GM21367 (cell line): Measurements from ENCODE around the gene SLC25A43.

ENCODE experiments used
- ATAC-seq: cut with Tn5 transposase; IDR thresholded peaks from one replicate; pipeline ENCODE4 v1.9.1; 2021; ENCODE audit not compliant: unreplicated experiment

The SLC25A43 gene

DNA sequence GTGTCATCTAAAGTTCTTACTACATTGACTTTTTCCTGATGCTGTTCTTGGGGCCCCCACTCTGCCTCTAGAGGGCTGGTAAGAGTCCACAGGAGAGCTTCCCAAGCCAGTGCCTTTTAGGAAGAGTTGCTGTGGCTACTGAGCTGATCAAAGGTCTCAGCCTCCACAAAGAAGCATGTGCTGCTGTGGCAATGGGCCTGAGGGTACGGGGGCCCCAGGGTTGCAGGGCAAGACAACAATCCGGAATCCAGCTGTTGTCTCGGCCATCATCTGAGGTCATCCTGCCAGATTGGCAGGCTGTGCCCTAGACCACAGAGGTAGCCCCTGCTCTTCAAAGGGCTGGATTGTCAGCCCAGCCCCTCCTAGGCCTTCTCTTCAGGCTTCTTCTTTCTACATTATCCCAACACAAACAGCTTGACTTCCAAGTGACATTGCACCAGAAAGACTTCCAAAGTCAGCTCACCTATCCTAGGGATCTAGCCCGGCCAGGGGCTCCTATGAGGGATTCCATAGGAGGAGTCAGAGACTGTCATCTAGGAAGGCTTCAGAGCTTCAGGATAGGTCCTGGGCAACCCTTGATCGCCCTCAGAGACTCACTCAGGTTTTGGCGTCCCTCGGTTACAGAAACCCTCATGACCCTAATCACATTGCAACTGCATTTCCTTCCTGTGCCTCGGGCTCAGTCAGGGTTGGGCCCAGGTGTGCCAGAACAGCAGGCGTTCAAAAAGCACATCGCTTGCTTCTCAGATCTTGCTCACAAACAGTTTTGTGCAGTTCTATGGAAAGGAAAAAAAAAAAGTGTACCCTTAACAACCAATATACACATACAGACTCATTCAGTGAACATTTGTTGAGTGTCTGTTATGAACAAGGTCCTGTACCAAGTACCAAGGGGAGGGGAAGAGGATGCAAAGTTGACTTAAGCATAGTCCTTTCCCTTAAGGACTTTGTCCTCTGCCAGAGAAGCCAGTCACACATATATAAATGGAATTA lies 96.9 kb downstream of the SLC25A43 start:
- ATAC-seq, result no peak

GRCh38 chrX:119497185-119497584 lies 98.0 kb downstream of the SLC25A43 start:
- no peak for ATAC-seq

GRCh38 chrX:119500061-119500800 lies 101.1 kb downstream of the SLC25A43 start:
- ATAC-seq, result no peak

DNA sequence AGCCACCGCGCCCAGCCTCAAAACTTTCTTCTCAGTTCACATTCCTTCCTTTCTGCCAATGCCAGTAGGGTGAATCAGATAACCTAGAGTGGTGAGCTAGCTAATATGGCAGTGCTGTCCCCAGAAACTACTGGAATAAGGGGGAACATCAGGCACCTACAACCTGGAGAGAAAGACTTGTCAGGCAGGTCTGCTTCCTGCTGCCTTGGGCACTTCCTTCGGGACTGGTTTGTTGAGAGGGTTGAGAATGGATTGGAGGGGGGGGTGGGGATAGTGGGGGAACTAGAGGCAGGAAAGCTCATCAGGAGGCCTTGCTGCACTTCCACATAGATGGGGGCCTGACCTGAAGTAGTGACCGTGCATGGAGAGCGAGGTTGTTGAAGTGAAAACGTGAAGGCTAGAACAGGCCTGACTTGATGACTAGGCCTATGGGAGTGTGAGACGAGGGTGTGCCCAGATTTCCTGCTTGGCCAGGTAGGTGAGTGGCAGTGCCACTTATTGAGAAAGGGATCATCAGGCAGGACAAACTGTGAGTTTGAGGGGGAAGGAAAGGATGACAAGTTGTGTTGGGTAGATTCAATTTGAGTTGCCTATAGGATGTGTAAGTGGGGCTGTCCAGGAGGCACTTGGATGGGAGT lies 102.5 kb downstream of the SLC25A43 start:
- no peak for ATAC-seq

- no peak for ATAC-seq
Measured at GRCh38 chrX:119502727-119503483, 103.8 kb downstream of the SLC25A43 start.

DNA sequence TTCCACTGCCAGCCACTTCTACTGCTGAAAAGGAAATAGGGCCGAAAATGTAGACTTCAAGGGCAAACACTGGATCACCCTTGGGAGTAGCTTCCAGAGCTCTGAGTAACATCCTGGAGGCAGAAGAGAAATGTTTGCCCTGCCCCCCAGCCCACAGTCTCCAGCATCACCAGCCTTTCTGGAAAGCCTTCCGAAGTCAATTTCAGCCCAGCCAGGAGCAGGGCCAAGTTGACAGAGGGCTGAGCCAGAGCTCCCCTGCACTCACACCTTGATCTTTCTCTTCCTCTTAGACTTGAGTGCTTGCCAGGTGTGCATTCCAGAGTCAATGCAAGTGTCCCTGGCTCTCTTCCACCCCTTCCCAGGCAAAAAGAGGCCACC lies 104.3 kb downstream of the SLC25A43 start:
- ATAC-seq, result no peak
